Caco-2 (cell line): Measurements from ENCODE around the gene TBC1D2. TPM values are rescaled to one million over a fixed set of nuclear protein-coding genes. Genes with fewer than 3 reads are reported as not detected.

Experiments
- BruUV-seq: library from RNA; stranded (reverse); fragments of 400-500 nt; replicated peaks from 2 replicates; lab custom pipeline; 2021; lab: Mats Ljungman, UMichigan
- CTCF ChIA-PET: fragments of 300-600 bp; sonication (Branson Sonifier 250); formaldehyde crosslinking; loops from one replicate; lab custom pipeline; 2022; ENCODE audit warnings: antibody characterized with exemption; lab: Charles Lee
- POLR2A ChIA-PET: fragments of 300-600 bp; sonication (Branson Sonifier 250); formaldehyde crosslinking; loops from one replicate; lab custom pipeline; 2022; ENCODE audit warnings: antibody characterized with exemption; lab: Charles Lee
- DNase-seq, 2 experiments: peaks; one replicate each; pipeline versions ENCODE4 v3.0.0 to v3.0.0-alpha.2; 2020 to 2022
- H3K27me3 ChIP-seq: replicated peaks from 2 replicates; pipeline ENCODE4 v1.6.0; 2011; ENCODE audit warnings: low read length; ENCODE audit not compliant: control insufficient read depth, insufficient read depth
- H3K36me3 ChIP-seq: 2 replicates; pipeline ENCODE4 v1.5.1; 2011; ENCODE audit warnings: low read length; ENCODE audit not compliant: control insufficient read depth, insufficient read depth
- H3K4me1 ChIP-seq: fragments of 250-450 bp; sonication (Bioruptor Pico); 2 replicates; pipeline ENCODE4 v1.5.1; 2020; ENCODE audit warnings: mild to moderate bottlenecking
- H3K4me3 ChIP-seq: 2 replicates; pipeline ENCODE4 v1.5.1; 2011; ENCODE audit warnings: low read depth, mild to moderate bottlenecking, control low read depth, low read length
- H3K9me3 ChIP-seq: fragments of 250-450 bp; sonication (Bioruptor Pico); 2 replicates; pipeline ENCODE4 v1.5.1; 2020; ENCODE audit warnings: mild to moderate bottlenecking, moderate library complexity
- H3K27ac Mint-ChIP-seq: one replicate; pipeline ENCODE4 v1.8.0; 2022; ENCODE audit warnings: mixed read lengths; ENCODE audit not compliant: unreplicated experiment
- H3K27me3 Mint-ChIP-seq: one replicate; pipeline ENCODE4 v1.8.0; 2022; ENCODE audit warnings: mixed read lengths; ENCODE audit not compliant: insufficient read depth, unreplicated experiment
- H3K36me3 Mint-ChIP-seq: one replicate; pipeline ENCODE4 v1.8.0; 2022; ENCODE audit warnings: mild to moderate bottlenecking, mixed read lengths; ENCODE audit not compliant: insufficient read depth, unreplicated experiment
- H3K4me1 Mint-ChIP-seq: one replicate; pipeline ENCODE4 v1.8.0; 2022; ENCODE audit warnings: low read depth, mixed read lengths; ENCODE audit not compliant: unreplicated experiment
- H3K4me3 Mint-ChIP-seq: one replicate; pipeline ENCODE4 v1.8.0; 2022; ENCODE audit warnings: mild to moderate bottlenecking, moderate library complexity, mixed read lengths; ENCODE audit not compliant: unreplicated experiment
- H3K9me3 Mint-ChIP-seq: one replicate; pipeline ENCODE4 v1.8.0; 2022; ENCODE audit warnings: mixed read lengths; ENCODE audit not compliant: unreplicated experiment
- intact Hi-C: fragments of 100-400 bp; cut with micrococcal nuclease; formaldehyde crosslinking; loops from one replicate; pipeline ENCODE4 v1.10.0; 2022; ENCODE audit not compliant: unreplicated experiment
- total RNA-seq: library from RNA; stranded (reverse); gene quantifications from 2 replicates; pipeline ENCODE4 v1.2.3, GENCODE V29; 2022
- TF ChIP-seq, protein P1 (sequence below), 2 experiments: fragments of 200-600 bp in 1 of 2; IDR thresholded peaks; 1 replicate in 1 of 2; 2 replicates in 1 of 2; pipeline versions ENCODE4 v1.5.1 to v1.8.0; 2011 to 2022; ENCODE audit warnings: antibody characterized with exemption in 1 of 2, control low read depth in 1 of 2, inconsistent platforms in 1 of 2, low read depth in 1 of 2, low read length in 1 of 2, mild to moderate bottlenecking in 1 of 2, moderate library complexity in 1 of 2; ENCODE audit not compliant: insufficient read depth in 1 of 2, severe bottlenecking in 1 of 2, unreplicated experiment in 1 of 2

Gene TBC1D2
- total RNA-seq, 1 experiment from 2014 or later, result 8.5 TPM

GRCh38 chr9:98203153-98203552 is 52.3 kb downstream of the TBC1D2 start:
- CTCF ChIA-PET, result interaction anchor here (0.8 kb wide), 1 partner anchor 10 kb away, joined by 3 read pairs; no protein-coding TSS in a partner anchor
- no peaks in the 10 kb centered on the region for H3K9me3 Mint-ChIP-seq
- Histone ChIP-seq H3K36me3 (0 out of 2 replicates have a peak, but pooled peaks cover 1% of the 10 kb centered on the region), H3K9me3 (no peaks in the 10 kb centered on the region), H3K27me3 (no peaks in the 10 kb centered on the region), H3K4me1 (no peaks in the 10 kb centered on the region; the same call in 1 of the 2 replicates), H3K4me3 (no peak overlapping the region)
- no peaks in the 10 kb centered on the region for H3K27me3 Mint-ChIP-seq
- no peak overlapping the region for H3K4me3 Mint-ChIP-seq
- TF ChIP-seq, protein P1, sequence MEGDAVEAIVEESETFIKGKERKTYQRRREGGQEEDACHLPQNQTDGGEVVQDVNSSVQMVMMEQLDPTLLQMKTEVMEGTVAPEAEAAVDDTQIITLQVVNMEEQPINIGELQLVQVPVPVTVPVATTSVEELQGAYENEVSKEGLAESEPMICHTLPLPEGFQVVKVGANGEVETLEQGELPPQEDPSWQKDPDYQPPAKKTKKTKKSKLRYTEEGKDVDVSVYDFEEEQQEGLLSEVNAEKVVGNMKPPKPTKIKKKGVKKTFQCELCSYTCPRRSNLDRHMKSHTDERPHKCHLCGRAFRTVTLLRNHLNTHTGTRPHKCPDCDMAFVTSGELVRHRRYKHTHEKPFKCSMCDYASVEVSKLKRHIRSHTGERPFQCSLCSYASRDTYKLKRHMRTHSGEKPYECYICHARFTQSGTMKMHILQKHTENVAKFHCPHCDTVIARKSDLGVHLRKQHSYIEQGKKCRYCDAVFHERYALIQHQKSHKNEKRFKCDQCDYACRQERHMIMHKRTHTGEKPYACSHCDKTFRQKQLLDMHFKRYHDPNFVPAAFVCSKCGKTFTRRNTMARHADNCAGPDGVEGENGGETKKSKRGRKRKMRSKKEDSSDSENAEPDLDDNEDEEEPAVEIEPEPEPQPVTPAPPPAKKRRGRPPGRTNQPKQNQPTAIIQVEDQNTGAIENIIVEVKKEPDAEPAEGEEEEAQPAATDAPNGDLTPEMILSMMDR (IDR thresholded peaks at IDR 0.05; ENCODE audit: insufficient read depth in 1 of 2, low read depth in 1 of 2, low read length in 1 of 2, severe bottlenecking in 1 of 2, unreplicated experiment in 1 of 2), result no peak
- intact Hi-C loops, result no loop called here
- no peak overlapping the region for H3K27ac Mint-ChIP-seq
- peaks cover 6% of the 10 kb centered on the region for H3K4me1 Mint-ChIP-seq
- DNase-seq, result no peak
- no TSS peak for BruUV-seq
- no peaks in the 10 kb centered on the region for H3K36me3 Mint-ChIP-seq
- POLR2A ChIA-PET, result interaction anchor here (0.5 kb wide), 1 partner anchor 41 kb away, joined by 7 read pairs; no protein-coding TSS in a partner anchor

DNA sequence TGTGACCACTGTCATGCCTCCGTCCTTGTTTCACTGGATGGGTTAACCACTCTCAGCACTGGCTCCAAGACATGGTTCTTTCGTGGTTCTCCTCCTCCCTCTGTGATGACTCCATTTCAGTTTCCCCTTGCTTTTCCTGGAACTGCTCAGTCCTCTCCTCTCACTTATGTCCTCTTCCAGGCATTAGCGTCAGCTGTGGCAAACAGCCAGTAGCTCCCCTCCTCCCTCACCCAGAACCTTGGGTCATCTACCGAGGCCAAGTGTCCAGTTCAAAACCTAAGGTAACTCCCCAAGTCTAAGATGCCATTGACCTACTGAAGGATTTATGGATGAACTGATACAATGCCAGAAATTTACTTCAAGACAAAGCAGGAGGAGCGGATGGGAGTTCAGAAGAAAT is 53.2 kb downstream of the TBC1D2 start:
- Histone ChIP-seq H3K36me3 (0 out of 2 replicates have a peak, but pooled peaks cover 1% of the 10 kb centered on the region), H3K9me3 (no peaks in the 10 kb centered on the region), H3K4me1 (no peaks in the 10 kb centered on the region; the same call in 1 of the 2 replicates), H3K4me3 (no peak overlapping the region), H3K27me3 (no peaks in the 10 kb centered on the region)
- H3K9me3 Mint-ChIP-seq, result no peaks in the 10 kb centered on the region
- CTCF ChIA-PET, result no interaction called here
- no peaks in the 10 kb centered on the region for H3K27me3 Mint-ChIP-seq
- H3K36me3 Mint-ChIP-seq, result no peaks in the 10 kb centered on the region
- H3K27ac Mint-ChIP-seq, result no peak overlapping the region
- H3K4me3 Mint-ChIP-seq, result no peak overlapping the region
- TF ChIP-seq, protein P1 (IDR thresholded peaks at IDR 0.05; ENCODE audit: insufficient read depth in 1 of 2, low read depth in 1 of 2, low read length in 1 of 2, severe bottlenecking in 1 of 2, unreplicated experiment in 1 of 2), result no peak
- H3K4me1 Mint-ChIP-seq, result peaks cover 6% of the 10 kb centered on the region
- POLR2A ChIA-PET, result no interaction called here
- intact Hi-C loops, result no loop called here
- DNase-seq, result no peak
- BruUV-seq, result no TSS peak

GRCh38 chr9:98201749-98202148 is 53.7 kb downstream of the TBC1D2 start:
- no peak for DNase-seq
- CTCF ChIA-PET, result no interaction called here
- peaks cover 6% of the 10 kb centered on the region for H3K4me1 Mint-ChIP-seq
- H3K9me3 ChIP-seq, result no peaks in the 10 kb centered on the region
- H3K9me3 Mint-ChIP-seq, result no peaks in the 10 kb centered on the region
- TF ChIP-seq, protein P1 (IDR thresholded peaks at IDR 0.05; ENCODE audit: insufficient read depth in 1 of 2, low read depth in 1 of 2, low read length in 1 of 2, severe bottlenecking in 1 of 2, unreplicated experiment in 1 of 2), result no peak
- H3K27me3 ChIP-seq, result no peaks in the 10 kb centered on the region
- intact Hi-C loops, result no loop called here
- H3K36me3 ChIP-seq, result 0 out of 2 replicates have a peak, but pooled peaks cover 1% of the 10 kb centered on the region
- no peaks in the 10 kb centered on the region for H3K27me3 Mint-ChIP-seq
- H3K4me3 Mint-ChIP-seq, result no peak overlapping the region
- POLR2A ChIA-PET, result no interaction called here
- H3K4me1 ChIP-seq, result no peaks in the 10 kb centered on the region; the same call in 1 of the 2 replicates
- no peak overlapping the region for H3K4me3 ChIP-seq
- no peaks in the 10 kb centered on the region for H3K36me3 Mint-ChIP-seq
- no TSS peak for BruUV-seq
- no peak overlapping the region for H3K27ac Mint-ChIP-seq
